Esophagus squamous epithelium (tissue), 5 donors: ENCODE results near the gene ADAMTSL1. TPM values are rescaled to one million over a fixed set of nuclear protein-coding genes. Genes with fewer than 3 reads are reported as not detected.

Source experiments
- DNase-seq: peaks from one replicate; lab custom pipeline; 2025; lab: John Stamatoyannopoulos, UW
- H3K27ac ChIP-seq, 4 donors: fragments of 200-600 bp; sonication (generic); one replicate each; pipeline ENCODE4 v1.5.1; 2016 to 2019; ENCODE audit warnings: mild to moderate bottlenecking in 1 of 4
- H3K27me3 ChIP-seq, 4 donors: fragments of 200-600 bp; sonication (generic); 1 replicate in 3 of 4; 2 replicates in 1 of 4; pipeline versions ENCODE4 v1.5.1 to v1.6.0; 2017 to 2021; ENCODE audit warnings: antibody characterized with exemption in 1 of 4
- H3K36me3 ChIP-seq, 3 donors: fragments of 200-600 bp; sonication (generic); one replicate each; pipeline ENCODE4 v1.5.1; 2016 to 2019
- H3K4me1 ChIP-seq, 3 donors: fragments of 200-600 bp; sonication (generic); one replicate each; pipeline ENCODE4 v1.5.1; 2017 to 2019
- H3K4me3 ChIP-seq, 4 donors: fragments of 200-600 bp; sonication (generic); 1 replicate in 3 of 4; 2 replicates in 1 of 4; pipeline ENCODE4 v1.5.1; 2016 to 2019; ENCODE audit warnings: mild to moderate bottlenecking in 2 of 4, moderate library complexity in 1 of 4
- H3K9me3 ChIP-seq, 3 donors: fragments of 200-600 bp; sonication (generic); one replicate each; pipeline ENCODE4 v1.5.1; 2016 to 2019
- CTCF ChIP-seq, 6 experiments: fragments of 450-650 bp in 4 of 6; fragments of 200-600 bp in 2 of 6; sonication (generic) in 2 of 6; IDR thresholded peaks; one replicate each; pipeline ENCODE4 v1.5.1; 2016 to 2019; ENCODE audit warnings: antibody characterized with exemption in 6 of 6, mild to moderate bottlenecking in 4 of 6, moderate library complexity in 4 of 6
- POLR2A ChIP-seq, 4 donors: fragments of 450-650 bp; IDR thresholded peaks; one replicate each; pipeline ENCODE4 v1.6.1; 2017; ENCODE audit warnings: antibody characterized with exemption in 4 of 4, mild to moderate bottlenecking in 4 of 4, moderate library complexity in 3 of 4
- WGBS, 2 donors: methylation state at CpG; one replicate each; pipeline ENCODE4 v1.1.5; 2018; 5-methylcytosine and 5-hydroxymethylcytosine counted together
- intact Hi-C: fragments of 100-400 bp; cut with DNase I; formaldehyde crosslinking; loops from one replicate; pipeline ENCODE4 v1.15.0; 2022
- total RNA-seq, 4 donors: library from RNA; depleted of rRNA; stranded (reverse); fragments of >200 nt; gene quantifications; one replicate each; pipeline ENCODE4 v1.1.0, GENCODE V29; 2016
- donor health status: DM: yes; HTN: yes; CAD: no.

Gene ADAMTSL1
- total RNA-seq, 4 donors from 2014 or later = 0.80 to 23.7 (median 2.3) TPM

DNA sequence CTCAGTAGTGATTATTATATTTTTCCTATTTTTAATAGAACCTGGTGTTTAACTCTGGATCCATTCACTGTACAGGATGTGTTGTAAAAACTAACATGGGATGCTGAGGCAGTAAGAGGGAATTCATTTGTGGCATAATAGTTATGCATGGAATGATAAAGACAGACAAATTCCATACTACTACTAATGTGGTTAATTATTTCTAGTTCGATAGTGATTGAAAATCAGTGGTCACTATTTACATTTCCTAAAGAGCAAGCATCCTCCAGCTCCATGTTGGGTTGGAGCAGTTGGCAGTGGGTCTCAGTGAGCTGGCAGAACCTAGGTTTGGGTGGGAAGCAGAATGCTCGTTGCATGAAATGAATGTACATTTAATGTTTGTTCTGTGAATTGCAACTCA lies 436.5 kb downstream of the ADAMTSL1 start:
- Histone ChIP-seq H3K4me3 (no peak overlapping the region), H3K36me3 (no peaks in the 10 kb centered on the region), H3K4me1 (peaks cover 0 to 14% (median 0%) of the 10 kb centered on the region in 3 donors), H3K9me3 (no peaks in the 10 kb centered on the region), H3K27ac (no peak overlapping the region), H3K27me3 (no peaks in the 10 kb centered on the region)
- no peak for DNase-seq
- TF ChIP-seq POLR2A (IDR thresholded peaks at IDR 0.05) (no peak), CTCF (IDR thresholded peaks at IDR 0.05) (no peak)
- intact Hi-C loops = no loop called here
- 52 to 82% methylated on average over 2 of the region's 2 CpGs for whole genome bisulfite sequencing, 2 donors

GRCh38 chr9:18910916-18911315 lies 437.0 kb downstream of the ADAMTSL1 start:
- Histone ChIP-seq H3K4me1 (peaks cover 0 to 14% (median 0%) of the 10 kb centered on the region in 3 donors), H3K27ac (no peak overlapping the region), H3K9me3 (no peaks in the 10 kb centered on the region), H3K4me3 (no peak overlapping the region), H3K27me3 (no peaks in the 10 kb centered on the region), H3K36me3 (no peaks in the 10 kb centered on the region)
- WGBS, 2 donors = 53 to 65% methylated on average over 4 to 6 of the region's 6 CpGs
- TF ChIP-seq POLR2A (IDR thresholded peaks at IDR 0.05) (no peak), CTCF (IDR thresholded peaks at IDR 0.05) (no peak)
- no peak for DNase-seq
- intact Hi-C loops = no loop called here

DNA sequence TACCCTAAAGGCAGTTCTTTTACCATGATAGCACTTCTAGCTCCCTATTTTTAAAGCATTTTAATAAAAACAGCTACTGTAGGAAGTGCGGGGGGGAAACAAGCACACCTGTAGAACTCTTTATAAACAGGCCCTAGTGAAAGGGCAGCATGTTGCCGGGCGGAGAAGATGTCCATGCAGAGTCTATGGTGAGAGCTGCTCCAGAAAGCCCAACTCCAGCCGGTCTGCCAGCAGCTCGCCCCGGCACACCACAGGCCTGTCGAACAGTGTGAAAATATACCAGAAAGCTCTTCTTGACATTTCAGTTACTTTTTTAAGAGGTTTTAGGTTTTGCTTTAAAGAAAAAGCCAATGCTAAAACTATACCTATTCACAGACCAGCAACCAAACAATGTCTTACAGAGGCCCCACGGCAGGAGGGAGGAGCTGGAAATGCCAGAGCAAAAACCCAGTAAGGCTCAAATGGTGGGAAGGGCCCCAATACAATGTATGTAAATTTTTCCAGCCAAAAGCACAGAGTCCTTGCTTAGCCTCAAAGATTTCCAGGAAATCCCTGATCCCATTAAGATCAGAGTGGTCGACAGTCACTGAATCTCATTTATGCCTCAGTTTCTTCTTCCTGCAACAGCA lies 437.9 kb downstream of the ADAMTSL1 start:
- H3K4me1 ChIP-seq = peaks cover 0 to 10% (median 0%) of the 10 kb centered on the region in 3 donors
- intact Hi-C loops = no loop called here
- H3K36me3 ChIP-seq = no peaks in the 10 kb centered on the region
- 90 to 95% methylated on average over 8 to 9 of the region's 9 CpGs for WGBS, 2 donors
- no peak overlapping the region for H3K4me3 ChIP-seq
- H3K9me3 ChIP-seq = no peaks in the 10 kb centered on the region
- TF ChIP-seq CTCF (IDR thresholded peaks at IDR 0.05) = no peak
- TF ChIP-seq POLR2A (IDR thresholded peaks at IDR 0.05) = no peak
- no peak overlapping the region for H3K27ac ChIP-seq
- H3K27me3 ChIP-seq = no peaks in the 10 kb centered on the region
- DNase-seq = no peak

- TF ChIP-seq POLR2A (IDR thresholded peaks at IDR 0.05) (no peak), CTCF (IDR thresholded peaks at IDR 0.05) (no peak)
- Histone ChIP-seq H3K27ac (no peak overlapping the region), H3K36me3 (no peaks in the 10 kb centered on the region), H3K4me1 (peaks cover 0 to 25% (median 0%) of the 10 kb centered on the region in 3 donors), H3K9me3 (no peaks in the 10 kb centered on the region), H3K4me3 (no peak overlapping the region), H3K27me3 (no peaks in the 10 kb centered on the region)
- intact Hi-C loops = no loop called here
- DNase-seq = no peak
- WGBS, 2 donors = 29 to 42% methylated on average over 4 of the region's 4 CpGs
Observed at GRCh38 chr9:18920141-18921084, 446.5 kb downstream of the ADAMTSL1 start.
